Measurements from ENCODE around the gene PAPLN. TPM values are rescaled to one million over a fixed set of nuclear protein-coding genes. Genes with fewer than 3 reads are reported as not detected.
"Not testable (repeated sequence)": the region's sequence is repeated elsewhere in the genome, so short reads cannot be mapped to it uniquely, and the experiment has no call there.

PAPLN gene
- polyA plus RNA-seq, 1 donor from 2014 or later: 0.55 TPM

DNA sequence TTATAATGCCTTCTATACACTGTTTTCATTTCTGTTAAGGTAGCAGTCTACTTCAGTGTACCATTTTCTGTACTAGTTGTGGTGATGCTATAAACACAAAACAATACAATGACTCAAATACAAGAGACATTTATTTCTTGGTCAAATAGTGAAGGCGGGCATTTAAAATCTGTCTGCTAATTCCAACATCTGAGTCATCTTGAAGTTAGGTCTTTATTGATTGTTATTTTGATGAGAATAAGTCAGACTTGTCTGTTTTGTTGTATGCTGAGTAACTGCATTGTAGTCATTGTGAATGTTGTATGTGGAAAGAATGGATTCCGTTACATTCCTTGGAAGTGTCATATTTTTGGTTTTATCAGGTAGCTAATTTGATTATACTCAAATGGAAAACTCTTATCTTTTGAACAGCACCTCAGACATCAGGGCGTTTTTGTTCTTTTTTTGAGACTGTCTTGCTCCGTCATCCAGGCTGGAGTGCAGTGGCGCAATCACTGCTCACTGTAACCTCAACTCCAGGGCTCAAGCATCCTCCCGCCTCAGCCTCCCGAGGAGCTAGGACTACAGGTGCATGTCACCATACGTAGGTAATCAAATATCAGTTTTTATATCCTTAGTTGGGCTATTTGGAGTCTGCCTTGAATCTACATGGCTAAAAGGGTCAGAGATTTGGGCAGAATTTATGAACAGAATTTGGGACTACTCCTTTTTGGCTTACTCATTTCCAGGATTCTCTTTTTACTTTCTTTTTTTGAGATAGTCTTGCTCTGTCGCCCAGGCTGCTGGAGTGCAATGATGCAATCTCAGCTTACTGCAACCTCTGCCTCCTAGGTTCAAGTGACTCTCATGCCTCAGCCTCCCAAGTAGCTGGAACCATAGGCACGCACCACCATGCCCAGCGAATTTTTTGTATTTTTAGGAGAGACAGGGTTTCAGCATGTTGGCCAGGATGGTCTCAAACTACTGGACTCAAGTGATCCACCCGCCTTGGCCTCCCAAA lies 56.8 kb downstream of the PAPLN start:
- Mint-ChIP-seq H3K9me3 (no peaks in the 10 kb centered on the region), H3K27me3 (no peaks in the 10 kb centered on the region), H3K4me1 (peaks cover 3 to 9% (median 3%) of the 10 kb centered on the region in 3 donors), H3K27ac (no peak overlapping the region), H3K36me3 (peaks cover 4% of the 10 kb centered on the region), H3K4me3 (no peak overlapping the region)

GRCh38 chr14:73295198-73295796 lies 58.0 kb downstream of the PAPLN start:
- Mint-ChIP-seq H3K9me3 (no peaks in the 10 kb centered on the region), H3K36me3 (peaks cover 4% of the 10 kb centered on the region)

GRCh38 chr14:73305499-73305898 lies 68.2 kb downstream of the PAPLN start:
- Mint-ChIP-seq H3K4me1 (peaks cover 24 to 33% (median 24%) of the 10 kb centered on the region in 3 donors), H3K4me3 (no peak overlapping the region), H3K36me3 (peaks cover 9% of the 10 kb centered on the region), H3K27me3 (no peaks in the 10 kb centered on the region), H3K27ac (no peak overlapping the region), H3K9me3 (no peaks in the 10 kb centered on the region)

More at GRCh38 chr14:73295198-73295796, 58.0 kb downstream of the PAPLN start:
- Mint-ChIP-seq H3K27me3 (no peaks in the 10 kb centered on the region), H3K4me3 (no peak overlapping the region), H3K4me1 (peaks cover 3 to 13% (median 3%) of the 10 kb centered on the region in 3 donors), H3K27ac (no peak overlapping the region)

DNA sequence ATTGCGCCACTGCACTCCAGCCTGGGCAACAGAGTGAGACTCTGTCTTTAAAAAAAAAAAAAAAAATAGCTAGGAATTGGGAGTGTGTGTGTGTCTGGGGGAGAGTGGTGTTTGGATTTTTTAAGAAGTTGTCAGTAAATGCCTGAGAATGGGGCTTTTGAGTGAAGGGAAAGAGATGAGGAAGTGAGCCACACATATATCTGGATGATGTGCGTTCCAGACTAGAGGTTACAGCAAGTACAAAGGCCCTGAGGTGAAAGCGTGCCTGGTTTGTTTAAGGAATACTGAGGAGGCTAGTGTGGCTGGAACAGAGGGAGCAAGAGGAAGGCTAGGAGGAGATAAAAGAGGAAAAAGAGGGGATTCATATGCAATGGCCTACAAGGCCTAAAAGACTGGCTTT lies 70.0 kb downstream of the PAPLN start:
- Mint-ChIP-seq H3K4me3 (peak overlapping the region in 1 of 4 donors; percentile 30), H3K9me3 (no peaks in the 10 kb centered on the region), H3K27ac (no peak overlapping the region), H3K36me3 (peaks cover 9% of the 10 kb centered on the region), H3K4me1 (peaks cover 30 to 40% (median 31%) of the 10 kb centered on the region in 3 donors), H3K27me3 (no peaks in the 10 kb centered on the region)

DNA sequence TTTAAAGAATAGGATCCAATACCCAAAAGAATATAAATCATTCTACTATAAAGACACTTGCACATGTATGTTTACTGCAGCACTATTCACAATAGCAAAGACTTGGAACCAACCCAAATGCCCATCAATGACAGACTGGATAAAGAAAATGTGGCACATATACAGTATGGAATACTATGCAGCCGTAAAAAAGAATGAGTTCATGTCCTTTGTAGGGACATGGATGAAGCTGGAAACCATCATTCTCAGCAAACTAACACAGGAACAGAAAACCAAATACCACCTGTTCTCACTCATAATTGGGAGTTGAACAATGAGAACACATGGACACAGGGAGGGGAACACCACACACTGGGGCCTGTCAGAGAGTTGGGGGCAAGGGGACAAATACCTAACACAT lies 71.9 kb downstream of the PAPLN start:
- H3K4me3 Mint-ChIP-seq, H3K27me3 Mint-ChIP-seq, H3K27ac Mint-ChIP-seq, H3K36me3 Mint-ChIP-seq, H3K9me3 Mint-ChIP-seq: not testable (repeated sequence)
- peaks cover 20 to 30% (median 22%) of the 10 kb centered on the region in 3 donors for H3K4me1 Mint-ChIP-seq

GRCh38 chr14:73311708-73312030 lies 74.4 kb downstream of the PAPLN start:
- Mint-ChIP-seq H3K27me3 (no peaks in the 10 kb centered on the region), H3K4me1 (peaks cover 9 to 13% (median 13%) of the 10 kb centered on the region in 3 donors), H3K4me3 (peak overlapping the region in 1 of 4 donors; percentile 45), H3K27ac (peak overlapping the region in 1 of 3 donors; percentile 81), H3K9me3 (no peaks in the 10 kb centered on the region), H3K36me3 (peaks cover 7% of the 10 kb centered on the region)

- H3K9me3 Mint-ChIP-seq: no peaks in the 10 kb centered on the region
- no peak overlapping the region for H3K4me3 Mint-ChIP-seq
- H3K27ac Mint-ChIP-seq: no peak overlapping the region
- H3K36me3 Mint-ChIP-seq: peaks cover 7% of the 10 kb centered on the region
- no peaks in the 10 kb centered on the region for H3K27me3 Mint-ChIP-seq
- H3K4me1 Mint-ChIP-seq: peaks cover 7 to 12% (median 9%) of the 10 kb centered on the region in 3 donors
These were observed 75.4 kb downstream of the PAPLN start for GRCh38 chr14:73312687-73313086.

- Mint-ChIP-seq H3K36me3 (peaks cover 5% of the 10 kb centered on the region), H3K4me3 (no peak overlapping the region), H3K9me3 (no peaks in the 10 kb centered on the region), H3K4me1 (peaks cover 7 to 12% (median 9%) of the 10 kb centered on the region in 3 donors), H3K27ac (no peak overlapping the region), H3K27me3 (no peaks in the 10 kb centered on the region)
These were observed 75.8 kb downstream of the PAPLN start for GRCh38 chr14:73313151-73313550.

- no peaks in the 10 kb centered on the region for H3K36me3 Mint-ChIP-seq
- H3K4me1 Mint-ChIP-seq: peaks cover 6 to 10% (median 8%) of the 10 kb centered on the region in 3 donors
- H3K27ac Mint-ChIP-seq: no peak overlapping the region
- H3K27me3 Mint-ChIP-seq: no peaks in the 10 kb centered on the region
- no peaks in the 10 kb centered on the region for H3K9me3 Mint-ChIP-seq
- no peak overlapping the region for H3K4me3 Mint-ChIP-seq
These were observed 86.6 kb downstream of the PAPLN start for GRCh38 chr14:73323896-73324399.

Other genes starting within 250 kb of the PAPLN start
- 7.5 TPM for gene ZFYVE1, start 210.4 kb upstream of the PAPLN start, polyA plus RNA-seq
- 61.3 TPM for gene RBM25, start 179.0 kb upstream of the PAPLN start, polyA plus RNA-seq
- 35.3 TPM for gene PSEN1, start 101.0 kb upstream of the PAPLN start, polyA plus RNA-seq
- 58.3 TPM for gene NUMB, start 221.0 kb downstream of the PAPLN start, polyA plus RNA-seq

All from IgD-negative memory B cell (primary cell).